ES-I3 (cell line): ENCODE measurements around the gene DEXI.

Experiments used
- H3K36me3 ChIP-seq: 2 replicates; pipeline ENCODE4 v1.6.1; 2013; ENCODE audit warnings: mild to moderate bottlenecking, low read length, control low read depth, moderate library complexity; ENCODE audit not compliant: insufficient read depth
- H3K4me1 ChIP-seq: 2 replicates; pipeline ENCODE4 v1.6.1; 2013; ENCODE audit warnings: mild to moderate bottlenecking, control low read depth, low read length; ENCODE audit not compliant: insufficient read depth
- H3K9ac ChIP-seq: 2 replicates; pipeline ENCODE4 v1.6.1; 2013; ENCODE audit warnings: low read depth, mild to moderate bottlenecking, low read length, moderate library complexity
- H3K9me3 ChIP-seq: 2 replicates; pipeline ENCODE4 v1.6.1; 2013; ENCODE audit warnings: mild to moderate bottlenecking, low read length, moderate library complexity; ENCODE audit not compliant: control insufficient read depth, insufficient read depth

Gene DEXI

DNA sequence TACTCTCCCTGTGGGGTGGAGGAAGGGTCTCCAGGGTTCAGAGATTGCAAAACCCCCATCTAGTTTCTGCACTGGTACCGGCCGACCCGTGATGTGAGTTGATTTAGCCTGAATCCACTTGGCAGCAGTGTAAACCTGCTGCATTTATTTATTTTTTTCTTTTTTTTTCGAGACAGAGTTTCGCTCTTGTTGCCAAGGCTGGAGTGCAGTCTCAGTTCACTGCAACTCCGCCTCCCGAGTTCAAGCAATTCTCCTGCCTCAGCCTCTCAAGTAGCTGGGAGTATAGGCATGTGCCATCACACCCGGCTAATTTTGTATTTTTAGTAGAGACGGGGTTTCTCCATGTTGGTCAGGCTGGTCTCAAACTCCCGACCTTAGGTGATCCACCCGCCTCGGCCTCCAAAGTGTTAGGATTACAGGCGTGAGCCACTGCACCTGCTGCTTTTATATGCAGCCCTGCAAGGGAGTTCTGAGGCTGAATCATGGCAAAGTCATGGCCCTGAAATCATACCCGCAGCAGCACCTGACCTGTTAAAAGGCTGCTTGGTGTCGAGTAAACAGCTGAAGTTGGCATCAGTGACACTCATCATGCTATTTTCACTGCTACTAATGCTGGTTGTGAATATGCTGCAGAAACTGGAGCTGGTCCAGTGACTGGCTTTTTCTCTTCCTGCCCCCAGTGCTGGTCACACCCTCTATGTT lies 21.4 kb downstream of the DEXI start:
- Histone ChIP-seq H3K9me3 (no peaks in the 10 kb centered on the region), H3K36me3 (no peaks in the 10 kb centered on the region), H3K9ac (no peak overlapping the region), H3K4me1 (peaks cover 5% of the 10 kb centered on the region; the same call in 1 of the 2 replicates)

DNA sequence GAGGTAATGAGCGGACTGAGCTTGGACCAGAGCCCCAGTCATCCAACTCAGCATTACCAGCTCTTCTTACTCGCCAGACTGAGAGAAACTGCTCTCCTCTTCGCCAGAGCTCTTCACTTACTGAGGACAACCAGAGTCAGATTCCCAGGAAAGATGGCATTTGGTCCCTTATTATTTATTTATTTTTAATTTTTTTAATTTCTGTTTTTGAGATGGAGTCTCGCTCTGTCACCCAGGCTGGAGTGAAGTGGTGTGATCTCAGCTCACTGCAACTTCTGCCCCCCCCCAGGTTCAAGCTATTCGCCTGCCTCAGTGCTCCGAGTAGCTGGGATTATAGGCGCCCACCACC lies 23.3 kb downstream of the DEXI start:
- H3K4me1 ChIP-seq = peaks cover 5% of the 10 kb centered on the region; the same call in 1 of the 2 replicates
- H3K36me3 ChIP-seq = no peaks in the 10 kb centered on the region
- no peak overlapping the region for H3K9ac ChIP-seq
- no peaks in the 10 kb centered on the region for H3K9me3 ChIP-seq

DNA sequence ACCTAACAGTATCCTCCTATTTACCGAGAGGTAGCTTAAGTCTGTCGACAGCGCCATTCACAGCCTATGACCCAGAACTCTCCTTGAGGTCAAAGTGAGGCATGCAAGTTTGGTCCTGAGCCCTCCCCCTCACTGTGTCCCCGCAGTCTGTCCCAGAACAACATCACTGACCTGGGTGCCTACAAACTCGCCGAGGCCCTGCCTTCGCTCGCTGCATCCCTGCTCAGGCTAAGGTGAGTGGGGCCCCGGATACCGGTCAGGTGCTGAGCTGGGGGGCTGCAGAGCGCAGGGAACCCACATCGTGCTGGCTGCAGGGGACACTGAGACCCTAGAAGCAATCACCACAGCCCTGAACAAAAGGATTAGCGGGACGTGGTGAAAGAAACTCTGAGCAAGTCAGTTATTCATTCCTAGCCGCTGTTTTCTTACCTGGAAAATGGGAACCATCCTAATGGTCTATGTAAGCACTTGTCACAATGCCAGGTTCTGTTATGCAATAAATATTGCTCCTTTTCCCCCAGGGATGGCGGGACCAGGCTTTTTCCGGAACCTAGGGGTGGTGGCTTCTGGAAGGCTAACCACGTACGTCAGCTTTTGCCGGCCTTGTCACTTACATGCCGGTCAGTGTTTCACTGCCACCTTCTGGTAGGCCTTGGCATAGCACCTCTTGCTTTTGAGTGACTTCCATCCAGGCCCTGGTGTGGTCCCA lies 23.8 kb downstream of the DEXI start:
- Histone ChIP-seq H3K36me3 (no peaks in the 10 kb centered on the region), H3K4me1 (peaks cover 3% of the 10 kb centered on the region; the same call in 1 of the 2 replicates), H3K9me3 (no peaks in the 10 kb centered on the region), H3K9ac (no peak overlapping the region; the same call in 1 of the 2 replicates)

DNA sequence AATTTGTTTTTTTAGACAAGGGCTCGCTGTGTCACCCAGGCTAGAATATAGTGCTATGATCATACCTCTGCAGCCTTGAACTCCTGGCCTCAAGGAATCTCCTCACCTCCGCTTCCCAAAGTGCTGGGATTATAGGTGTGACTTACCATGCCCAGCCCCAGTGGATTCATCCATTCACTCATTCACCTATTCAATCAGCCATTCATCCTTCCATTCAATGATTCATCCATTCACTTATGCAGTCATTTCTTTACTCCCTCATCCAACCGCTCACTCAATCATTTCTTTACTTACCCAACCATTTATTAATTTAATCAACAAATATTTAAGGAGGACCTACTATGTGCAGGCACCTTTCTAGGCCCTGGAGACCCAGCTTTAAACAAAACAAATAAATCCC lies 25.7 kb downstream of the DEXI start:
- Histone ChIP-seq H3K9me3 (no peaks in the 10 kb centered on the region), H3K4me1 (no peaks in the 10 kb centered on the region; the same call in 1 of the 2 replicates), H3K36me3 (no peaks in the 10 kb centered on the region), H3K9ac (no peak overlapping the region)

DNA sequence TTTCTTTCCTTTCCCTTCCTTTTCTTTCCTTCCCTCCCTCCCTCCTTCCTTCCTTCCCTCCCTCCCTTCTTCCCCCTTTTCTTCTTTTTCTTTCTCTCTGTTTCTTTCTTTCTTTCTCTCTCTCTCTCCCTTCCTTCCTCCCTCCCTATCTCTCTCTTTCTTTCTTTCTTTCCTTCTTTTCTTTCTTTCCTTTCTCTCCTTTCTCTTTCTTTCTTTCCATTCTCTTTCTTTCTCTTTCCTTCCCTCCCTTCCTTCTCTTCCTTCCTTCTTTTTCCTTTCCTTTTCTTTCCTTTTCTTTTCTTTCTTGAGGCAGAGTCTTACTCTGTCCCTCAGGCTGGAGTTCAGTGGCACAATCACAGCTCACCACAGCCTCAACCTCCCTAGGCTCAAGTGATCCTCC lies 31.0 kb downstream of the DEXI start:
- Histone ChIP-seq H3K9ac (no peak overlapping the region), H3K4me1 (no peaks in the 10 kb centered on the region), H3K9me3 (no peaks in the 10 kb centered on the region), H3K36me3 (no peaks in the 10 kb centered on the region)

DNA sequence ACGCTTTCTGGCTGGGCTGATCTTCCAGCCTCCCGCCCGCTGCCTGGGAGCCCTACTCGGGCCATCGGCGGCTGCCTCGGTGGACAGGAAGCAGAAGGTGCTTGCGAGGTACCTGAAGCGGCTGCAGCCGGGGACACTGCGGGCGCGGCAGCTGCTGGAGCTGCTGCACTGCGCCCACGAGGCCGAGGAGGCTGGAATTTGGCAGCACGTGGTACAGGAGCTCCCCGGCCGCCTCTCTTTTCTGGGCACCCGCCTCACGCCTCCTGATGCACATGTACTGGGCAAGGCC lies 34.6 kb downstream of the DEXI start:
- H3K36me3 ChIP-seq = no peaks in the 10 kb centered on the region
- no peaks in the 10 kb centered on the region for H3K4me1 ChIP-seq
- 0 out of 2 replicates have a peak, but pooled peaks cover 4% of the 10 kb centered on the region for H3K9me3 ChIP-seq
- no peak overlapping the region for H3K9ac ChIP-seq

DNA sequence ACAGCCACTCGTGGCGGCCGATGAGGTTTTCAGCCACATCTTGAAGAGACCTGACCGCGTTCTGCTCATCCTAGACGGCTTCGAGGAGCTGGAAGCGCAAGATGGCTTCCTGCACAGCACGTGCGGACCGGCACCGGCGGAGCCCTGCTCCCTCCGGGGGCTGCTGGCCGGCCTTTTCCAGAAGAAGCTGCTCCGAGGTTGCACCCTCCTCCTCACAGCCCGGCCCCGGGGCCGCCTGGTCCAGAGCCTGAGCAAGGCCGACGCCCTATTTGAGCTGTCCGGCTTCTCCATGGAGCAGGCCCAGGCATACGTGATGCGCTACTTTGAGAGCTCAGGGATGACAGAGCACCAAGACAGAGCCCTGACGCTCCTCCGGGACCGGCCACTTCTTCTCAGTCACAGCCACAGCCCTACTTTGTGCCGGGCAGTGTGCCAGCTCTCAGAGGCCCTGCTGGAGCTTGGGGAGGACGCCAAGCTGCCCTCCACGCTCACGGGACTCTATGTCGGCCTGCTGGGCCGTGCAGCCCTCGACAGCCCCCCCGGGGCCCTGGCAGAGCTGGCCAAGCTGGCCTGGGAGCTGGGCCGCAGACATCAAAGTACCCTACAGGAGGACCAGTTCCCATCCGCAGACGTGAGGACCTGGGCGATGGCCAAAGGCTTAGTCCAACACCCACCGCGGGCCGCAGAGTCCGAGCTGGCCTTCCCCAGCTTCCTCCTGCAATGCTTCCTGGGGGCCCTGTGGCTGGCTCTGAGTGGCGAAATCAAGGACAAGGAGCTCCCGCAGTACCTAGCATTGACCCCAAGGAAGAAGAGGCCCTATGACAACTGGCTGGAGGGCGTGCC lies 35.1 kb downstream of the DEXI start:
- 0 out of 2 replicates have a peak, but pooled peaks cover 4% of the 10 kb centered on the region for H3K9me3 ChIP-seq
- no peaks in the 10 kb centered on the region for H3K36me3 ChIP-seq

DNA sequence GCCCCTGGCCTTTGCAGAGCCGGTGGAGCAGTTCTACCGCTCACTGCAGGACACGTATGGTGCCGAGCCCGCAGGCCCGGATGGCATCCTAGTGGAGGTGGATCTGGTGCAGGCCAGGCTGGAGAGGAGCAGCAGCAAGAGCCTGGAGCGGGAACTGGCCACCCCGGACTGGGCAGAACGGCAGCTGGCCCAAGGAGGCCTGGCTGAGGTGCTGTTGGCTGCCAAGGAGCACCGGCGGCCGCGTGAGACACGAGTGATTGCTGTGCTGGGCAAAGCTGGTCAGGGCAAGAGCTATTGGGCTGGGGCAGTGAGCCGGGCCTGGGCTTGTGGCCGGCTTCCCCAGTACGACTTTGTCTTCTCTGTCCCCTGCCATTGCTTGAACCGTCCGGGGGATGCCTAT lies 35.8 kb downstream of the DEXI start:
- H3K4me1 ChIP-seq = no peaks in the 10 kb centered on the region
- no peak overlapping the region for H3K9ac ChIP-seq
- no peaks in the 10 kb centered on the region for H3K36me3 ChIP-seq
- 0 out of 2 replicates have a peak, but pooled peaks cover 4% of the 10 kb centered on the region for H3K9me3 ChIP-seq

More for the DNA sequence above, 35.1 kb downstream of the DEXI start:
- H3K4me1 ChIP-seq = no peaks in the 10 kb centered on the region
- H3K9ac ChIP-seq = no peak overlapping the region

DNA sequence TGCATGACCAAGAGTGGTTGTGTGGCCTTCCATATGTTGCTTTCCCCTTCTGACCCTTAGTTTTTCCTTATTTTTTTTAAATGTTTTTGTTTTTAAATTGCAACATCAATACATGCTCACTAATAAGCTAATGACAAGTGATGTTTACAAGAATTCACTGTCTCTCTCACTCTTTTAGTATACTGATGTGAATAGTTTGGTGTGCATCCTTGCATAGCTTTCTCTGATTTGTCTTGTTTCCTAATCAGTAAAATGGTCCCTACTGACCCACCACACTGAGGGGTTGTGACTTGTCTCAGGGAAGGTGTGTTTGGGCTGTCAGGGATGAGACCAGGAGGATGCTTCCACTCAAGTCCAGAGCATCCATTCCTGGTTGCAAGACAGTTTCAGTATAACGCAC lies 39.3 kb downstream of the DEXI start:
- H3K4me1 ChIP-seq = no peaks in the 10 kb centered on the region
- H3K36me3 ChIP-seq = no peaks in the 10 kb centered on the region
- no peak overlapping the region for H3K9ac ChIP-seq
- 0 out of 2 replicates have a peak, but pooled peaks cover 4% of the 10 kb centered on the region for H3K9me3 ChIP-seq

DNA sequence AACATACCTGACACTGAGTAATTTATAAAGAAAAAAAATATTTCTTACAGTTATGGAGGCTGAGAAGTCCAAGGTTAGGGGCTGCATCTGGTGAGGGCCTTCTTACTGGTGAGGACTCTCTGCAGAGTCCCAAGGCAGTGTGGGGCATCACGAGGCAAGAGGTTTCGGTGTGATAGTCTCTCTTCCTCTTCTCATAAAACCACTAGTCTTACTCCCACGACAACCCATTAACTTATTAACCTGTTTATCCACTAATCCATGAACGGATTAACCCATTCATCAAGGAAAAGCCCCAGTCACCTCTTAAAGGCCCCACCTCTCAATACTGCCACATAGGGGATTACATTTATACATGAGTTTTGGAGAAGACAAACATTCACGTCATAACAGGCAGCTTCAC lies 45.1 kb downstream of the DEXI start:
- Histone ChIP-seq H3K4me1 (peaks cover 3% of the 10 kb centered on the region; the same call in 1 of the 2 replicates), H3K9me3 (no peaks in the 10 kb centered on the region), H3K9ac (no peak overlapping the region), H3K36me3 (no peaks in the 10 kb centered on the region)

DNA sequence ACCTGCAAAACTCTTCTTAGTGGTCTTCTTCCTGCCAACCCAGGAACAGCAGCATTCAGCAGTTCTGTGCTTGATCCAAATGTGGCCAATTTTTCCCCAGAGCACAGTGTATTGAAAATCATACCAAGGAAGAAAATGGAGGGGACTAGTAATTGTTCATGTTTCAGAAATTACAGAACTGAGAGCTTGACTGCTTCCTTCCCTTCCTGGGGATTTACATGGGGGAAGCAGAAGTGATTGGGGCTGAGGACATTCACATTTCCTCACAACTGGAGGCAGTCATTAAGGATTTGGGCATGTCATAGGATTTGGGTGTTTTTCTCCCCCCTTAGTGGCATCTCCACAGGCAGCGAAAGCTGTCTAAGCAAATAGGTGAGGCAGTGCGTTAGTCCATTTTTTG lies 45.5 kb downstream of the DEXI start:
- peaks cover 3% of the 10 kb centered on the region; the same call in 1 of the 2 replicates for H3K4me1 ChIP-seq
- no peaks in the 10 kb centered on the region for H3K36me3 ChIP-seq
- H3K9ac ChIP-seq = no peak overlapping the region
- no peaks in the 10 kb centered on the region for H3K9me3 ChIP-seq

DNA sequence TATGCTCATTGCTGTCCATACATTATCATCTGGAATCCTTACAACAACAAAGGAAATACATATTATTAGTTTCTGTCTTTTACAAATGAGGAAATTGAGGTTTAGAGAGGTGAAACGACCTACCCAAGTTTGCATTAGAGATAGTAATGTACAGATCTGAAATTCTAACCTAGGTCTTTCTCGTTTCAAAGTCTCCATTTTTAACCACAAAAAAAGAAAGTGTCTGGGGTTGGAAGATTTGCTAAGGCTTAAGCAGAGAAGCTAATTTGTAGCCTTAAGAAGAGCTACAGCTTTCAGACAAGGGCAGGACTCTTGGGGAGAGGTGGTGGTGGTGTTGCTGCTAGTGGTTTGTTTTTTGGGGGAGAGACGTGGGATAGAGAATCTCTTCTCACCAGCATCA lies 46.1 kb downstream of the DEXI start:
- Histone ChIP-seq H3K36me3 (no peaks in the 10 kb centered on the region), H3K9me3 (no peaks in the 10 kb centered on the region), H3K9ac (no peak overlapping the region), H3K4me1 (peaks cover 3% of the 10 kb centered on the region; the same call in 1 of the 2 replicates)

DNA sequence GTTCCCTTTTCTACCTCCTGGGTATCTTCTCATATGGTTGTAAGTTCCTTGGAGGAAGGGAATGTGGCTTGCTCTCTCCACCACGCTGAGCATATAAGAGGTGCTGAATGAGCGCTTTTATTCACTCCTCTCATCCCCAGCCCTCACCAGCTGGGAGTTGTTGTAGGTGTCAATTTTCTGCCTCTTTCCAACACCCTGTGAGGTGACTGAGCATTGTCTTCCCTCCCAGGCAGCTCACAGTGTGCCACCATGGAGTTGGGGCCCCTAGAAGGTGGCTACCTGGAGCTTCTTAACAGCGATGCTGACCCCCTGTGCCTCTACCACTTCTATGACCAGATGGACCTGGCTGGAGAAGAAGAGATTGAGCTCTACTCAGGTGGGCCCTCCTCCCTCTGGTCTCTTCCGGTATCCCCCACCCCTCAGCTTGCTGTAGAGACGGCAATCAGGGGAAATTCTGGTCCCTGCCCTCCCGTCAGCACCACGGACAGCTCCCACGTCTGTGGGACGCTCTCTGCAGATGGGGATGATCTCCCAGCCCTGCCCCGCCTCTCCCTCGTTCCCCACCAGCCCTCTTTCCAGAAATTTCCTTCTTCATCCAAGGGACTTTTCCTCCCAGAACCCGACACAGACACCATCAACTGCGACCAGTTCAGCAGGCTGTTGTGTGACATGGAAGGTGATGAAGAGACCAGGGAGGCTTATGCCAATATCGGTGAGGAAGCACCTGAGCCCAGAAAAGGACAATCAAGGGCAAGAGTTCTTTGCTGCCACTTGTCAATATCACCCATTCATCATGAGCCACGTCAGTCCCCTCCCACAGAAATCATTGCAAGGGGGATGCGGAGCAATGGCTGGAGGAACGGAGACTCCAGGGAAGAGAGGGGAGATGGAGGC lies 47.0 kb downstream of the DEXI start:
- H3K9me3 ChIP-seq = no peaks in the 10 kb centered on the region
- H3K36me3 ChIP-seq = no peaks in the 10 kb centered on the region
- H3K4me1 ChIP-seq = peaks cover 3% of the 10 kb centered on the region; the same call in 1 of the 2 replicates
- no peak overlapping the region for H3K9ac ChIP-seq
